Measurements from ENCODE around the gene ANKFN1. TPM values are rescaled to one million over a fixed set of nuclear protein-coding genes. Genes with fewer than 3 reads are reported as not detected.
"Not testable (repeated sequence)": the region's sequence is repeated elsewhere in the genome, so short reads cannot be mapped to it uniquely, and the experiment has no call there.

ANKFN1 gene
- total RNA-seq, 1 donor from 2014 or later, result not detected

DNA sequence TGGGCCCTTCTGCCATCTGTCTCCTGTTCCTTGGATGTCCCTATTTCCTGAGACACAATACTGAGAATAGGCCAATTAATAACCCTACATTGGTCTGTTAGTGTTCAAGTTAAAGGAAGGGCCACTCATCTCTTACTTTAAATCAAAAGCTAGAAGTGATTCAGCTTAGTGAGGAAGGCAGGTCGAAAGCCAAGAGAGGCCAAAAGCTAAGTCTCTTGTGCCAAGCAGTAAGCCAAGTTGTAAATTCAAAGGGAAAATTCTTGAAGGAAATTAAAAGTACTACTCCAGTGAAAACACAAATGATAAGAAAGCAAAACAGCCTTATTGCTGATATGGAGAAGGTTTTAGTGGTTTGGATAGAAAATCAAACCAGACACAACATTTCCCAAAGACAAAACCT, 28.8 kb downstream of the ANKFN1 start:
- DNase-seq (ENCODE audit: low read depth in 2 of 2), result no peak

DNA sequence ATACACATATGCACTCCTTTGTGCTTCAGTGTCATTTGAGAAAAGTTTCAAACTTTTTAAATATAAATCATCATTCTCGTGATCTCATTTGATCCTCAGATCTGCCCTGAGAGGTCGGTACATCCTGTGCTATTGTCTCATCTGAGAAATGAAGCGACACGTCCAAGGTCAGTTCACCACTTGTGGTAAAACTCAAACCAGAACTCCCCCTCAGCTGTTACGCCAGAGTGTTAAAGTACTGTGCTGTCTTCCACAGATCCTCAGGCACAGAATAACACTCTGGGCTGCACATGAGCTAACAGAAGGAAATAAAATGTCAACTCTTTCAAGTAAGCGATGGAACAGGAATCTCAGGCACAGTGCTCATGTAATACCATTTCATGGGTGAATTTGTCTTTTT, 31.4 kb downstream of the ANKFN1 start:
- DNase-seq (ENCODE audit: low read depth in 2 of 2), result no peak

DNA sequence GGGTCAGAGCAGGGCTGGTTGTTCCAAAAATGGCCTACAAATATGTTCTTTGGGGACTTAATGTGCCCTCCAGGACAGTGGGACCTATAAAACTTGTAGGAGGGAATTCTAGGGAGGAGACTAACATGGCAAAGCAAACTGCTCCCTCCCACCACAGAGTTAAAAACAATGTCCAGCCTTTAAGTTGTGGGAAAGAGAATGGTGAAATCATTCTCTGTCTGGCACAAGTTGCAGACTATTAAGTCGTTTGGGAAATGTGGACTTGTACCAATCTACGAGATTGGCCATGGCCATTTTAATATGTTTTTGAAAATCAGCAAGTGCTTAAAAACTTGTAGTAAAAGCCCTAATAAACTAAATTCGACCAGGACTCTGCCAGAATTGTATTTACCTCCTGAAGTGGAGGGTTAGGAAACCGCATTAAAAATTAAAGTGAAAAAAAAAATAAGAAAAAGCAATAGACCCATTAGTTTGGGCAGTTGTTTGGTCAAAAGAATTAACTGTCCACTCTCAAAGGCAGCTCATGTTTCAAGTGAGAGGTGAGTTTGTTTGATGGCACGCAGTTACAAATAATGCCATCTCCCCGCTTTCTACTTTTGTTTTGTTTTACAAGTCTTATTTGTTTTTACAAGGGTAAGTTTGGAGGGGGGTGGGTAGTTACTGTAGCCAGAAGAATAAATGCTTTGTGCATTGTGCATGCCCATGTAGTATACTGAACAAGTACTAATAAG, 32.4 kb downstream of the ANKFN1 start:
- peak in 1 of 2 donors; percentile 10 for DNase-seq (ENCODE audit: low read depth in 2 of 2)

DNA sequence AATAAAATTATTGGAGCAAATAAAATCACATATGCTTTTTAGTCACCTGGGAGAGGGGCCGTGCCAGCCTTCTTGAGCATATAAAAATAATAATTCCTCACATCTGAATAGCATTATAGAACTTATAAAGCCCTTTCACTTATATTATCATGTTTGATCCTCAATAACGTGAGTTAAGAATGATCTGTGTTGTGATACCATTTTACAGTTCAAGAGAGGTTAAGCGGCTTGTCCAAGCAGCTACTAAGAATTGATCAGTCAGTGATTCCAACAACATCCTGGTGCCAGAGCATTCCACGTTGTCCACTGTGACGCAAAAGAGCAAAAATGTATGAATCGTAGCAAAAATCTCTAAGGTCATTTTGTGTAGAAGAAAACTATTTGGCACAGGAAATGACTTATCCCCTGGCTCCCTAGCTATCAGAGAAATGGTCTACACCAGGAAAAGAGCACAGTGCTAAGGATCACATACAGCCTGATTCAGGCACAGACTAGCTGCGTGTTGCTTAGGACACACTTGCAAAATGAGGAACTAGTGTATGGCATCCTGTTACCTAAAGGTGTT, 33.0 kb downstream of the ANKFN1 start:
- DNase-seq (ENCODE audit: low read depth in 2 of 2), result peak; percentile 29 to 54

DNA sequence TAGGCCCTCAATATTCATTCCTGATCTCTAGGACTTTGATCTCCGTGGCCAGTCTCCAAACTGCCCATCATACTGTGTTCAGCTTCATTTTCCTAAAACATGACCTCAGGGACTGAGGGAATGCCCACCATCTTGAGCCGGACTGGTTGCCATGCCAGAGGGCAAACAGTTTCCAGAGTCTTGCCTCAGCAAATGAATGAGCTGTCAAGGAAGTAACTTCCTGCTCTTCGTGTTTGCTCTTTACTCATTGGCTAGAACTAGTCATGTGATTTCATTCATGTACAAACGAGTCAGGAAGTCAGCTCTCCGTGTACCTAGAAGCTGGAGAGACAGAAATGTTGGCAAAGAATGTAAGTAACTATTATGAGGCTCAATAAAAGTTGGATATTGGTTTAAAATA, 50.2 kb downstream of the ANKFN1 start:
- DNase-seq (ENCODE audit: low read depth in 2 of 2), result no peak

DNA sequence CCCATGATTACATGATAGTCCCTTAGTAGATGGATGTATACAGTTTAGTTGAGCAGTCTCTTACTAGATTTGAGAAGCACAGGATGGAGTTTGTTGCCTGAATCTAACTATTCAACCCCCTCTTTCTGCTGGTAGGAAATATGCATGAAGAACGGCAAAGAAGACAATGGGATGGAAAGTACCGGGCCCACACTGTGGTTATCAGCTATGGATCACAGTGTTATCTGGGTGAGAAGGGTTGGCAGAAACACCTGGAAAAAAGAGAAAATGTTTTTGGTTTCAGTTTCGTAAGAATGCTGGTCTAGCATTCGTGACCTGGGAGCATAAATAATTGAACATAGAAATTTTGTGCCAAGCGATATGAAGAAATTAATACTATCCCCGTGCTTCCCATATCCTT, 53.1 kb downstream of the ANKFN1 start:
- peak; percentile 0 to 40 for DNase-seq (ENCODE audit: low read depth in 2 of 2)

DNA sequence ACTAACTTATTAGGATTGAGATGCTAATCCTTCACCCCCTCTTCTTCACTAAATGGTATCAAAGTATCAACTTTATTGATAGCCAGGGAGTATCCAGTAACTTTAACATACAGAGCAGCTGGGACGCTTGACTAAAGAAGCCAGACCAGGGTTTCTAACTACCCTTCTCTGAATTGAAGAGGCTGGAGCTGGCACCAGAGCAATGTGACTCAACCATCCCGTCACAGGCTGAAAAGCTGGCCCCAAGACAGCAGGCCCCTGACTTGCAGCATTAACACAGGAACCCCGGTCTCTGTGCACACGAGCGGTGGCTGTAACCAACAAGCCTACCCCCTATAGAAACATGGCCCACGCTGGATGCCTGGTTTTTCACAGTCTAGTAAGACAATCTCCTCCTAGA, 59.8 kb downstream of the ANKFN1 start:
- no peak for DNase-seq (ENCODE audit: low read depth in 2 of 2)

DNA sequence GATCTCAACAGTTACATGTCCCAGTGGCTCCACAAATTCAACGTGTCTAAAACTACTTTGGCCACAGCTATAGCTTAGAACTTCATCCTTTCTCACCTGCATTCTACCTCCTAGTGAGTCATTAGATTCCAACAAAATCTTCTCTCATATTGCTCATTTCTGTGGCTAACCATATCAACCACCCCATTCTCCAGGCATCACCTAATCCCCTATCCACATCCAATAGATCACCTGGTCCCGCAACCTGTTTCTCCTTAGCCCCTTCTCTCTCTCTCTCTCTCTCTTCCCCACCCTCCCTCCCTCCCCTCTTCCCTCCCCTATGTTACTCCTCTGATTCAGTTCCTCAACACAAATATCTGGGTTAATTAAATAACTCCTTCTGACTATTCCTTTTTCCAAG, 64.6 kb downstream of the ANKFN1 start:
- no peak for DNase-seq (ENCODE audit: low read depth in 2 of 2)

DNA sequence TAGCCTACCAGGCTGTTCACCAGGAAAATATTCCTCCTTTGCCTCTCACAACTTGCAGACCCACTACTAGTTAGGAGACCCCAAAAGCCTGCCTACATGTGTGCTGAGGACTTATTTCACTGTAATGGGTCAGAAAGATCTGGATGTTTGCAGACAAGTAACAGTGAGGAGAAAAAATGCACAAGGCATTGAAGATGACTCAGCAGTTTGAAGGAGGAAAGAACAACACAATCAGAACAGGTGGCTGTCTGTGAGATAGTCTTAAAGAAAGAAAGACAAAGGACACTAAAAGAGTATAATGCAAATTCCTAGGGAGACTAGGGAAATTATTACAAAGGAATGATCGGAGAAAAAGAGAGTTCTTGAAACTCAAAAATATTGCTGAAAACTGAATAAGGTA, 69.0 kb downstream of the ANKFN1 start:
- no peak for DNase-seq (ENCODE audit: low read depth in 2 of 2)

DNA sequence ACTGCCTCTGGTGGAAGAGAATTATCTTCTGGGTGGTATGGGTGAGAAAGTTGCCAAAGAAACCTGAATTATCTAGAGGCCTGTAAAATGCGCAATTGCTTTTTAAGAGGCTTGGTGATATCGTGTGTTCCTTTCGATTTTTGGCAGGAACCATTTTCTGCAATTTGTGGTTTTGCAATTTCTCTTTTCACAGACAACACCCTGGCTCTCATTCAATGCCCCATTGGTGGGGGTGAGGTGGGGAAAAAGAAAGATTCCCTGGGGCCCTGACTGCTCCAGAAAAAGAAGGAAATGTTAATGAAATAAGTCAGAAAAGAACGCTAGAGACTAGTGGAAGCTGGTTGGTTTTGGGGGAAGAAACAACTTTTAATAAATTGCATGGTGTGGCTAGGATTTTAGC, 77.4 kb downstream of the ANKFN1 start:
- DNase-seq (ENCODE audit: low read depth in 2 of 2), result no peak

DNA sequence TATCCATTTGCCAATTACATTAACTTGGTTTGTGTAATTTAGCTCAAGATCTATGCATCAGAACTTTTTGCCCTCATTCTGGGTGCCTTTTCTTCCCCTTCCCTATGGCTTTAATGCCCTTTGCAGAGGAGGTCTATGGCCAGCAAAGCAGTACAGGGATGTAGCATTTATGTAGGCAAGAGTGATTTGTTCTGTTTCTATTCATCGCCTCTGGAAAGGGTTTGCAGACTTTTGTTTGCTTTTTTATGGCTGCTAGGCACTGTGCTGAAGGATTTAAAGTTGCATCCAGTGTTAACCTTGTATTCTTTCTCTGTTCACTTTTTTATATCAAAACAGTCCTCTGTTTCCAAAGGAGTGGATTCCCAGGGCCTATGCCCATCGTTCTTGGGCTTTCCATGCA, 78.0 kb downstream of the ANKFN1 start:
- DNase-seq (ENCODE audit: low read depth in 2 of 2), result no peak

DNA sequence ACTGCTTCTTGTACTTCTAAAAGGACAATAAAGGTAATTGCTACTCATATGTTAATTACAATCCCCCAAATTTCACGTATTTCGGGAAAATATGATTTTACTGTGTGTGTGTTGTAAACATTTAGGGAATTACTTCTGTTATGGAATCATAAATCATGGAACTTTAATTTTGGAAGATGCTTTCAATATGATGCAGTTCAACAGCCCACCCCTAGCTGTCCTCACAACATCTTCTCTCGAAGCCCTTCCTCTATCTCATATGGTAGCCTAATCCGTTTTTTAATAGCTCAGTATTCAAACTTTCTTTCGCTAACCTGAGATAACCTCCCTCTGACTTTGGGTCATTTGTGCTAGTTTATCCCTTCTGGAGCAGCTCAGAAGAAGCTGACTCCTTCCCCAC, 78.4 kb downstream of the ANKFN1 start:
- DNase-seq (ENCODE audit: low read depth in 2 of 2), result no peak

DNA sequence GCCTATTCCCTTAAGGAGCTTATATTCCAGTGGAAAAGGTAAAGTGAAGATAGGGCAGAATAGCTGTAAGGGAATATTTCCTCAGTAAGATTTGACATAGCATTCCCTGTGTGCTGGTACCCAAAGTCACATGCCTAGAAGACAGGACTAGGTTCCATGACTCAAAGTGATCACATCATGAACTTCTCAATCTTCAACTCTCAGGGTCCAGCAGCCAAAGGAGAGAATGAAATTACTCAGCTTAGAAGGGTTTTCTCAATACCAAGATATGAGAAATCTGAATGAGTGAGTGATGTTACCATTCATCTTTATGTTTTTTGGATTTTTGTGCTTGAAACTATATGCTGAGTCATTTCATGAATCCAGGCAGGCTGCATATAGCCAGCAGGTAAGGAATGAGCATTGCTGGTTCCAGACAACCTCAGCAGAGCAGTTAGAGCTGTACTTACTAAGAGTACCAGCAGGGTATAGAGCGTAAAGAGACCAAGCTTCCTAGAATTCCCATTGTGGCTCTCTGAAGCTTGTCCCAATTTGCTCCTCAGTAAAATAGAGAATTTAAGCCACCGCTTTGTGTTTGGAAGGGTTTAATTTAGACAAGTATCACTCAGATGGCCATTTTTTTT, 91.1 kb downstream of the ANKFN1 start:
- no peak for DNase-seq (ENCODE audit: low read depth in 2 of 2)

DNA sequence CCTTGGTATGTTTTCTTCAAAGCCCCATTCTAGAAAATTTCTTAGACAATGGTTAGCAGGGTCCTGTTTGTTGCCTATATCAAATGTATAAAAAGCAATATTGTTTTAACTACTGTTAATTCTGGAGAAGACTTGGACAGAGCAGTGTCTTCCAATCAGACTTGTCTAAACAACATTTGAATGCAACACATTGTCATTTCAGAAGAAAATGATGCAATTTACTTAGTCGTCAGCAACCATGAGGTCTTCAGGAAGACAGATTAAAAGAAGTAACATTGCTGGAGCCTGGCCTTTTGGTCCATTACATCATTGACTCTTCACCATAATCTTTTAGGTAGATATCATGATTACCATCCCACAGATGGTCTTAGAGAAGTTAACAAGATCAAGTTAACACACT, 94.5 kb downstream of the ANKFN1 start:
- DNase-seq (ENCODE audit: low read depth in 2 of 2), result no peak

DNA sequence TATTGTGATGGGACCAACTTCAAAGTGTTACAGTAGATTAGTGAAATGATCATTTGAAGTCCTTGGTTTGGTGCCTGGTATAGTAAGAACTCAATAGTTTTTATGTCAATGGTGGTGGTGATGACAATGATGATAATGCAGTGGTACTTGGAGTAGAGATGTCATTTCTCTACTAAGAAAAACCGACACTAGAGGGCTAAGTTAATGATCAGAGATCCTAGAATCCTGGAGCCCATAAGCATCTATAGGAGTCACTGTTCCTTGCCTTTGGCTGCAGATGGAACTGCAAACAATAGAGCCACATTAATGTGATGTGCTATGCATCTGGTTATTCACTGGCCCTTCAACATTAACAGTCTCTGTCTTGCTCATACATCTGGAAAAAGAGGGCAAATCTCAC, 103.8 kb downstream of the ANKFN1 start:
- no peak for DNase-seq (ENCODE audit: low read depth in 2 of 2)

DNA sequence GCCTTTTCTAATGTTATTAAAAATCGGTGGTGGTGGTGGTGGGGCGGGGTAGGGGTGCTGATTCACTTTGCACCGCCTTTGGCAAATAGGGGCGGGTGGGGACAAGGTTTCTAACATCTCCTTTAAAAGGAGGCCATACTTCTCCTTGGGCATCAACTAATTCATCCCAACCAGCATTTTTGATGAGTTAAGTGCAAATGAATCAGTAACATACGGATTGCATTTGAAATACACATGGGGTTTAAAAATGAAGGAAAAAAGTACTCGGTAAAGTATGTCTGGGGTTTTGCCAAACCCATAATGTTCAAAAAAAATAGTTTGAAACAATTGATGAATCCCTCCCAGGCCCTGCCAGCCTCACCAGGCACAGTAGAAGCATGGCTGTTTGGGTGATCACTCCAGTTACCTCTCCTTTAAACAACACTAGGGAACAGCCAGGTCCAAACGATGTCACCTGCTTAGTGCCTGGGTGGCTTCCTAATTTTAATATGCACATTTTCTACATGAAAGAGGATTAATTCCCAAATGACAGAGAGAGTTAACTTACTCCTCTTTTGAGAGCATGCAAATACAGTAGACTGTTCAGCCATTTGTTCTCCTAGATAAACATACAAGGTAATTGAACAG, 107.2 kb downstream of the ANKFN1 start:
- DNase-seq (ENCODE audit: low read depth in 2 of 2), result no peak

DNA sequence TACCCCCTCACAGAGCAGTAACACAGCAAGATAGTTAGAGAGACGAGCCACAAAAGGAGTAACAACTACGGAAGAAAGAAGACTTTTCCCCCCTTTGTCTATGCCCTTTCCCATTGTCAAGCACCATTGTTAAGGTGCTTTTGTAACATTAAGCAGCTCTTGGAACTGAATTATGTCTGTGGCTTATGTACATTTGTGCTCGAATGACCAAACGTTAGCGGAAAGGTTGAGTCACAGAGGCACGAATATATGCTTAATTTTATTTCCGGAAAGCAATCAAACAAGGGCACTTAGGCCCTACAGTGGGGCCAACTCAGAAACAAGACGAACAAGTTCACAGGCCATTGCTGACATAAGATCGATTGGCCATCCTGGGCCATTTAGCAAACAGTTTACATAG, 109.5 kb downstream of the ANKFN1 start:
- DNase-seq (ENCODE audit: low read depth in 2 of 2), result no peak

DNA sequence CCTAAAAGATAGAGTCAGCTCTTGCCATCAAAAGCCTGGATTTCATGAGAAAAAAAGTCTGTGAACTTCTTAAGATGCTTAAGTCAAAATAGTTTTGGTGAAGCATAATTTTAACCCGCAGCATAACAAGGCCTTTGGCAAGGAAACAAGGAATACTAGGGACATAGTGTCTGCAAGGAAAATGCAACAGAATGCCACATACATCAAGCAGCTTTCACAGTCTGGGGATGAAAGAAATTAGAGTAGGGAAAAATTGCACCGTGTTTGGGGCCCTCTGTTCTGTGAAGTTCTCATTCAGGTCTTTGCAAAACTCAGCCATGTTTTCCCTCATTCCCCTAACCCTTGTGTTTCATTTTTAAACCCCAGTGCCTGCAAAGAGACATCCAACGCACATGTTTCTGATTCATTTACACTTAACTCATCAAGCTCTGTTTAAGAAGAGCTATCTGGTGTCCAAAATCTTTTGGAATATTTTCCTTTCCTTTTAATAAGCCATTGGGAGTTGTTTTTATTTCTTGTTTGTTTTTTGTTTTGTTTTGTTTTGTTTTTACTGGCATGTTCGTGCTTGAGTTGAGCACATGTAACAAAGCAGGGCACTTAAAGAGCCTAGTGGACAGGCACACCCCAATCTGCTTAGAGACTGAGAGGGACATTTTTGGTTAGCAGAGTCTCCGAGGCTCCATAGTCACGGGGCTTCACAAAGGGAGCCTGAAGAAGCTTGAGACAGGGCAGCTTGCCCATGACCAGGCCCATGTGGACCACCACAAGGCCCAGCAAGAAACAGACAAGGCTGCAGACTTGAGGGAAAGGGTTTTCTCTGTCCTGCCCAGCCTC, 116.5 kb downstream of the ANKFN1 start:
- DNase-seq (ENCODE audit: low read depth in 2 of 2), result no peak

DNA sequence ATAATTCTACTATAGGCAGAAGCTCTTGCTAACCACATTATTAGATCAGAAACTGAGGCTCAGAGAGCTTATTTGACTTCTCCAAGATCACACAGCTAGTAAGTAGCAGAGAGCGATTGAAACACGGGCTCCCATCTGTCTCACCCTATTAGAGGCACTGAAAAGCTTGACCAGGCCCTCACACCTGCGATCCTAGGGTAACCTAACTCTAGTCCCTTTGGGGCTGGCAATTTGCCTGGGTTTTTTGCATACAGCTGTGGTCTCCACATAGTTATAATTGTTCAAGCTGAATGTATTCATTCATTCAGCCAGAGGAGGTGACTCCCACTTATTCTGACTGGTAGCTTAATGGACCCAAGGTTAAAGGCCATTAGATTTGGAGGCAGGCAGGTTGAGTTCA, 121.2 kb downstream of the ANKFN1 start:
- DNase-seq (ENCODE audit: low read depth in 2 of 2), result no peak

DNA sequence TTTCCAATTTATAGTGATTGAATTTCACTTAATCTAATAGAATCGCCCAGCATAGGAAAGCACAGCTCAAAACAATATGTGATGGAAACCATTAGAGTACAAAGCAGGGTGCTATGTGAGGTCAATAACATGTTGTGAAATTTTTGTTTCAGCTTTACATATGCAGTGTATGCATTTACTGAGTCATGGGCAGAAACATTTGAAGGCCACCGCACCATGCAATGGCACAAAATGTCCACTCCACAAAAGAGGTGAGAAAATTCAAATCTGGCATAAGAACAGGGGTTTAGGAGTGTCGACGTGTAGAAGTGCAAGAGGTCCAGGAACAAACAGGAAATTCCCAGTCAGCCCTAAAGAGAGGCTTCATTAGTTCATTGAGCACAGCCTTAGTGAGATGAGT, 131.2 kb downstream of the ANKFN1 start:
- no peak for DNase-seq (ENCODE audit: low read depth in 2 of 2)

DNA sequence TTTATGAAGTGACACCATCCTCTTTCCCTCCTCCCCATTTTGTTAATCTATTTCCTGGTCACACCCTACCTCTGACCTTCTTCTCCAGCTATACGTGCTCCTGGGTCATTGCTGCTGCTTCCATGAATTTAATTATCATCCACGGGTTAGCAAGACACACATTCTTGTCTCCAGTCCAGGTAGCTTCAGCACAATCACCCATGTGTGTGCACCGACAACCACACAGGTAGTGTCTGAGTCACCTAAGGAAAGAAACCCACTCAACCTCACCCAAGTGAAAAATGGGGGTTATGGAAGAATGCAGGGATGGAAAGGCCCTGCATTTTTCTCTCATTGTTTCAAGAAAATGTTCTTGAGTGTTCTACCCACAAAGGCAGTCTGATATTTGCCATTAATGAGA, 135.5 kb downstream of the ANKFN1 start:
- DNase-seq (ENCODE audit: low read depth in 2 of 2), result not testable (repeated sequence)

DNA sequence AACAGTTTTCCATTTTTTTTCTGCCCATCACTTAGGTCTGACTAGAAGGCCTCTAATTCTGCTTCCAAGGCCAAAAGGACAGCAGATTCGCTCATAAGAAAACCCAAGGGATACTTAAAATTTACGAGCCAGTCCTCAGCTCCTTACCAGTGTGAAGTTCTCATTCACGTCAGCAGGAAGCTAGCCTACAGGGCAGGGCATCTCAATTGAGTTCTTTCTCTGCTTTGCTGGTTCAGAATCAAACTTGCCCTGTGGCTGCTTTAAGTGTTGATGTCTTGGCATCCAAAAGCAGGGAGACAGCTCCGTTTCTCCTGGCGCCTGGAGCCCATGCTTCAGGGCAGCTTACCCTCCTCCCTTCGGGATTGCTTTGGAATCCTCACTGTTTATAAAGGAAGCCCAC, 136.0 kb downstream of the ANKFN1 start:
- no peak for DNase-seq (ENCODE audit: low read depth in 2 of 2)

All from dermis microvascular lymphatic vessel endothelial cell (primary cell).